ENCODE data around the gene CANX.
"Not testable (repeated sequence)": the region's sequence is repeated elsewhere in the genome, so short reads cannot be mapped to it uniquely, and the experiment has no call there.

DNA sequence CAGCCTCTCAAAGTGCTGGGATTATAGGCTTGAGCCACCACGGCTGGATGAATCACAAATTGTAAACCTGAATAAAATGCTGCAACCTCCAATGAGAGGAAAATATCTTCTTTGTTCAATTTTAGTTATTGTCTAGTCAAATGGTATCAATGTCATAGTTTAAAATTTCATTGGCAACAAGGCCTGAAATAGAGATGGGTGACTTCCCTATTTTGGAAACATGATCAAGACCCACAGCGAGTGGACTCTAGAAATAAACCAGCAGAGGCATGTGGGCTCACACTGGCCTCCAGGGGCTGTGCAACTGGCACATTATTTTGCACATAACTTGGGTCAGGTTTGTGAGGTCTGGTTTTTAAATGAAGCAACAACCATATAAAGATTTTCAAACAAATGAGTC lies 45.6 kb upstream of the CANX start:
- TF ChIP-seq, protein P1, sequence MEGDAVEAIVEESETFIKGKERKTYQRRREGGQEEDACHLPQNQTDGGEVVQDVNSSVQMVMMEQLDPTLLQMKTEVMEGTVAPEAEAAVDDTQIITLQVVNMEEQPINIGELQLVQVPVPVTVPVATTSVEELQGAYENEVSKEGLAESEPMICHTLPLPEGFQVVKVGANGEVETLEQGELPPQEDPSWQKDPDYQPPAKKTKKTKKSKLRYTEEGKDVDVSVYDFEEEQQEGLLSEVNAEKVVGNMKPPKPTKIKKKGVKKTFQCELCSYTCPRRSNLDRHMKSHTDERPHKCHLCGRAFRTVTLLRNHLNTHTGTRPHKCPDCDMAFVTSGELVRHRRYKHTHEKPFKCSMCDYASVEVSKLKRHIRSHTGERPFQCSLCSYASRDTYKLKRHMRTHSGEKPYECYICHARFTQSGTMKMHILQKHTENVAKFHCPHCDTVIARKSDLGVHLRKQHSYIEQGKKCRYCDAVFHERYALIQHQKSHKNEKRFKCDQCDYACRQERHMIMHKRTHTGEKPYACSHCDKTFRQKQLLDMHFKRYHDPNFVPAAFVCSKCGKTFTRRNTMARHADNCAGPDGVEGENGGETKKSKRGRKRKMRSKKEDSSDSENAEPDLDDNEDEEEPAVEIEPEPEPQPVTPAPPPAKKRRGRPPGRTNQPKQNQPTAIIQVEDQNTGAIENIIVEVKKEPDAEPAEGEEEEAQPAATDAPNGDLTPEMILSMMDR (IDR thresholded peaks at IDR 0.05; ENCODE audit: extremely low read depth in 1 of 2, insufficient read depth in 1 of 2, low read depth in 1 of 2, low read length in 2 of 2): not testable (repeated sequence)
- not testable (repeated sequence) for TF ChIP-seq POLR2AphosphoS5 (IDR thresholded peaks at IDR 0.05; ENCODE audit: insufficient read depth, low read depth, low read length); POLR2A (IDR thresholded peaks at IDR 0.05; ENCODE audit: low read depth, low read length)

Measured in endothelial cell of umbilical vein (primary cell).